Esophagus squamous epithelium (tissue), 5 donors: ENCODE results near the gene DAPK2. TPM values are rescaled to one million over a fixed set of nuclear protein-coding genes. Genes with fewer than 3 reads are reported as not detected.
A peak's percentile ranks its signal among the peaks of the same experiment; 100 is the strongest.

ENCODE experiments used
- DNase-seq: peaks from one replicate; lab custom pipeline; 2025; lab: John Stamatoyannopoulos, UW
- H3K27ac ChIP-seq, 4 donors: fragments of 200-600 bp; sonication (generic); one replicate each; pipeline ENCODE4 v1.5.1; 2016 to 2019; ENCODE audit warnings: mild to moderate bottlenecking in 1 of 4
- H3K27me3 ChIP-seq, 4 donors: fragments of 200-600 bp; sonication (generic); 1 replicate in 3 of 4; 2 replicates in 1 of 4; pipeline versions ENCODE4 v1.5.1 to v1.6.0; 2017 to 2021; ENCODE audit warnings: antibody characterized with exemption in 1 of 4
- H3K36me3 ChIP-seq, 3 donors: fragments of 200-600 bp; sonication (generic); one replicate each; pipeline ENCODE4 v1.5.1; 2016 to 2019
- H3K4me1 ChIP-seq, 3 donors: fragments of 200-600 bp; sonication (generic); one replicate each; pipeline ENCODE4 v1.5.1; 2017 to 2019
- H3K4me3 ChIP-seq, 4 donors: fragments of 200-600 bp; sonication (generic); 1 replicate in 3 of 4; 2 replicates in 1 of 4; pipeline ENCODE4 v1.5.1; 2016 to 2019; ENCODE audit warnings: mild to moderate bottlenecking in 2 of 4, moderate library complexity in 1 of 4
- H3K9me3 ChIP-seq, 3 donors: fragments of 200-600 bp; sonication (generic); one replicate each; pipeline ENCODE4 v1.5.1; 2016 to 2019
- POLR2A ChIP-seq, 4 donors: fragments of 450-650 bp; IDR thresholded peaks; one replicate each; pipeline ENCODE4 v1.6.1; 2017; ENCODE audit warnings: antibody characterized with exemption in 4 of 4, mild to moderate bottlenecking in 4 of 4, moderate library complexity in 3 of 4
- WGBS, 2 donors: methylation state at CpG; one replicate each; pipeline ENCODE4 v1.1.5; 2018; 5-methylcytosine and 5-hydroxymethylcytosine counted together
- intact Hi-C: fragments of 100-400 bp; cut with DNase I; formaldehyde crosslinking; loops from one replicate; pipeline ENCODE4 v1.15.0; 2022
- total RNA-seq, 4 donors: library from RNA; depleted of rRNA; stranded (reverse); fragments of >200 nt; gene quantifications; one replicate each; pipeline ENCODE4 v1.1.0, GENCODE V29; 2016
- TF ChIP-seq, protein P1 (sequence below), 6 experiments: fragments of 450-650 bp in 4 of 6; fragments of 200-600 bp in 2 of 6; sonication (generic) in 2 of 6; IDR thresholded peaks; one replicate each; pipeline ENCODE4 v1.5.1; 2016 to 2019; ENCODE audit warnings: antibody characterized with exemption in 6 of 6, mild to moderate bottlenecking in 4 of 6, moderate library complexity in 4 of 6
- donor health status: DM: yes; HTN: yes; CAD: no.

Gene DAPK2
- total RNA-seq, 4 donors from 2014 or later, result 1.9 to 12.9 (median 9.8) TPM

DNA sequence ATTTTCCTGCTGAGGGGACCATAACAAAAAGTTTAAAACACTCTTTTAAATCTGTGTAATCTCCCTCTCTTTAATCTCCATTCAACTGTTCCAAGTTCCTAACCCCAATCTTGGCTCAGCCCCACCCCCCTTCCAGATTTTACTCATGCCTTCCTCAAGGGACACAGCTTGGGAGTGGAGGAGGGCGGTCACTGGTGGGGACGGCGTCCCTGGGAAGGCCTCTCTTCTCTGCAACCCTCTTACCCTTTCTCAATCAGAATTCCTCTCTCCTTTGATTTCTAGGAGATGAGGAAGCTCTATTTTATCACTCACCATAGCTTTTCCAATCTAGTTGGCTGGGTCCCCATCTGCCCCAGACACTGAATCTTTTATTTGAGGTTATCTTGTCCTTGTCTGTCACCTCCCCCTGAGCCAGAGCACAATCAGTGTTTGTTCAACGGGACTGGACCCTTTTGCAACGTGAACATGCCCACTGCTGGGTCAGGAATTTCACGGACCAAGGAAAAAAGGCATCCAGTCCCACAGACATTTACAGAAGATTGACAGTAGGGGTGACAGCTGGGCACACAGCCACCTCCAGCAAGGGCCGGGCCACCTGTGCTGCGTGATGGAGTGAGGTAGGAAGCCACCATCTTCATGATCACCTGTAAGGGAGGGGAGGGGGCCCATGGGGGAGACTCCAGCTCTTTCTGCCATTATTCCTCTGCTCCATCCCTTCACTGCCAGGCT, 128.5 kb downstream of the DAPK2 start:
- 70 to 85% methylated on average over 6 to 8 of the region's 8 CpGs for WGBS, 2 donors
- no peak for DNase-seq
- Histone ChIP-seq H3K4me3 (no peak overlapping the region), H3K36me3 (no peaks in the 10 kb centered on the region), H3K9me3 (no peaks in the 10 kb centered on the region), H3K4me1 (peaks cover 0 to 7% (median 0%) of the 10 kb centered on the region in 3 donors), H3K27ac (no peak overlapping the region), H3K27me3 (peaks cover 0 to 3% (median 0%) of the 10 kb centered on the region in 4 donors)
- intact Hi-C loops, result no loop called here
- TF ChIP-seq, protein P1, sequence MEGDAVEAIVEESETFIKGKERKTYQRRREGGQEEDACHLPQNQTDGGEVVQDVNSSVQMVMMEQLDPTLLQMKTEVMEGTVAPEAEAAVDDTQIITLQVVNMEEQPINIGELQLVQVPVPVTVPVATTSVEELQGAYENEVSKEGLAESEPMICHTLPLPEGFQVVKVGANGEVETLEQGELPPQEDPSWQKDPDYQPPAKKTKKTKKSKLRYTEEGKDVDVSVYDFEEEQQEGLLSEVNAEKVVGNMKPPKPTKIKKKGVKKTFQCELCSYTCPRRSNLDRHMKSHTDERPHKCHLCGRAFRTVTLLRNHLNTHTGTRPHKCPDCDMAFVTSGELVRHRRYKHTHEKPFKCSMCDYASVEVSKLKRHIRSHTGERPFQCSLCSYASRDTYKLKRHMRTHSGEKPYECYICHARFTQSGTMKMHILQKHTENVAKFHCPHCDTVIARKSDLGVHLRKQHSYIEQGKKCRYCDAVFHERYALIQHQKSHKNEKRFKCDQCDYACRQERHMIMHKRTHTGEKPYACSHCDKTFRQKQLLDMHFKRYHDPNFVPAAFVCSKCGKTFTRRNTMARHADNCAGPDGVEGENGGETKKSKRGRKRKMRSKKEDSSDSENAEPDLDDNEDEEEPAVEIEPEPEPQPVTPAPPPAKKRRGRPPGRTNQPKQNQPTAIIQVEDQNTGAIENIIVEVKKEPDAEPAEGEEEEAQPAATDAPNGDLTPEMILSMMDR (IDR thresholded peaks at IDR 0.05), result no peak
- TF ChIP-seq POLR2A (IDR thresholded peaks at IDR 0.05), result no peak

DNA sequence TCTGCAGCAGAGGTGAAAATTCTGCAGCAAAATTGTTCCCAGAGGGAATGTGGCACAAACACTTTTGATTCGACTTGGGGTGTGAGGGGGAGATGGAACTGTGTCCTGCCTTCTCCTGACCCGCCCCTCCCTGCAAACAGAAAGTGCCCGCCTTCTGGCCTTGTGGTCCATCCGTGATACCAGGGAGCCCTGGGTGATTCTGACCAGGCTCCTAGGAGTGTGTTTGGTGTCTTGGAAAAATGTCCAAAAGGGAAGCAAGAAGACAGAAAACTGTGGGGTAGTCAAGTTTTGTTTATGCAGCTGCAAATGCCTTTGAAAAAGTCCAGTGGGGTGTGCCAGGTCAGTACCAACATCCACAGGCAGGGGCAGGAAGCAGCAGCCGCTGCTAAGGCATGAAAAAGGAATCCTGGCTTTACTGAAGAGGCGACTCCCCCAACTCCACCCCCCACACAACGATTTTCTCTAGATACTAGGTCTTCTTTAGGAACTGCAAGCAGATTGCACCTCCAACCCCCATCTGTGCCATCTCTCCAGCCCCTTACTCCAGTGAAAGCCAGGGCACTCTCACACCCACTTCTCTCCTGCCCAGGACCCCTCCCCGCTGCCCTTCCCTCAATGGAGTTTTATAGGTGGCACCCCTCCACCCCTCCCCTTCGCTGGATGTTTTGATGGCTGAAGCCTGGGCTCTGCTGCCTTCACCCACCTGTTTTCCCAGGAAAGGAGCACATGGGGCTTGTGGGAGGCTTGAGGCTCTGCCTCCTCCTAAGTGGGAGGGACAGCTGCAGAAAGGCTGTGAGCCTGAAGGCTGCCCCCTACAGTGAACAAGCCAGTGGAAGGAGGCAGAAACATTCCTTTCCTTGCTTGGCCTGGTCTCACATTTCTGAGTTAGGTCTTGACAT, 130.2 kb downstream of the DAPK2 start:
- DNase-seq, result no peak
- Histone ChIP-seq H3K27ac (no peak overlapping the region), H3K4me3 (no peak overlapping the region), H3K9me3 (no peaks in the 10 kb centered on the region), H3K27me3 (peaks cover 0 to 3% (median 0%) of the 10 kb centered on the region in 4 donors), H3K36me3 (no peaks in the 10 kb centered on the region), H3K4me1 (peaks cover 0 to 7% (median 0%) of the 10 kb centered on the region in 3 donors)
- intact Hi-C loops, result no loop called here
- WGBS, 2 donors, result 57 to 61% methylated on average over 9 of the region's 9 CpGs
- TF ChIP-seq, protein P1 (IDR thresholded peaks at IDR 0.05), result peak in 4 of 6 experiments; percentile 7 to 27 (median 24)
- no peak for TF ChIP-seq POLR2A (IDR thresholded peaks at IDR 0.05)

DNA sequence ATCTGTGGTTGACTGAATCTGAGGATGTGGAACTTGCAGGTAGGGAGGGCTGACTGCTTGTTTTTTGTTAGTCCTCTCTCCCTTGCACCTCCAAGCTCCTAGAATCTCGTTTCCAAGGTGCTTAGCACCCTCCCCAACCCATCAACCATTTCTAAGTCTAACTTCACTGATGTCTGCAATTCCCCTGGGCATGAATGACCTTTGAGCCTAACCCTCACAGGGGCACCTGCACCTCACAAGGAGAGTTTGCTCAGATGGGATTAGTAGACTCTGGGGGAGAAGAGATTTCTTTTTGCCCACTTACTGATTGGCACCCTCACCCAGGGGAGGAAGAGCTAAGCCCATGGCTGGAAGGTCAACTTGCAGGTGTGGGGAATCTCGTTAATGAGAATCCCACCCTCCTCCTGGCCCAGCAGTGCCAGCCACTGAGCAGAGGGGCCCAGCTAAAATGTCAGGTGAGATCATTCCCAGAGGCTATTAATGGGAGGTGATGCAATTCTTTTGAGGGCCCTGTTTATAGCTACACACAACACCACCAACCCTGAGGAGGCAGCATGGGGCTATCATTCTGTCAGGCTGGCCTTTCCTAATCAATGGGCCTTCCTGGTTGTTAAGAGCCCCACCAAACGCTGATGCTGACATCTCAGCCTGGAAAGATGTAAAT, 130.9 kb downstream of the DAPK2 start:
- no peak overlapping the region for H3K27ac ChIP-seq
- H3K4me3 ChIP-seq, result no peak overlapping the region
- H3K36me3 ChIP-seq, result no peaks in the 10 kb centered on the region
- H3K4me1 ChIP-seq, result peaks cover 0 to 8% (median under 1%) of the 10 kb centered on the region in 3 donors
- 71 to 77% methylated on average over 1 to 2 of the region's 3 CpGs for WGBS, 2 donors
- H3K9me3 ChIP-seq, result no peaks in the 10 kb centered on the region
- no peak for TF ChIP-seq POLR2A (IDR thresholded peaks at IDR 0.05)
- TF ChIP-seq, protein P1 (IDR thresholded peaks at IDR 0.05), result no peak
- H3K27me3 ChIP-seq, result peaks cover 0 to 3% (median 0%) of the 10 kb centered on the region in 4 donors
- no peak for DNase-seq
- intact Hi-C loops, result no loop called here

DNA sequence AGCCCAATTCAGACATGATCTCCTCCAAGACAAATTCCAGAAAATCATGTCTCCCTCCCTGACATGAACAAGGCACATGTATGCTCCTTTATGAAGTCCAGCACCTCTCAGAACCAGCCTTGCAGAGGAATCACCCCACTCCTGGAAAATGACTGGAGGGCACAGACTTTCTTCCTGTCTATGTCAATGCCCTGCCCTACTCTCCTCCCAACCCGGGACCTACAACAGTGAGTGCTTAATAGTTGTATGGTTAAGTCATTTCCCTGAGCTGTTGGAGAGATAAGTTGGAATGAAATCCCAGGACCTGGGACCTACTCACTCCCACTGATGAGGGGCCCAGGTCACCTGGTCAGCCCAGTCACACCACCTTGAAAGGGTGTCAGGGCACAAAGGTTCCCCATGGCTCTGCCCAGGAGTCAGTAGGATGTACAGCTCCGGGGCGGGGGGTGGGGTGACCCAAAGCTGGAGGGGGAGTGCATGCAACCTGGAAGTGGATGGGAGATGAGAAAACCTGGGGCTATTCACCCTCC, 132.4 kb downstream of the DAPK2 start:
- TF ChIP-seq, protein P1 (IDR thresholded peaks at IDR 0.05), result no peak
- TF ChIP-seq POLR2A (IDR thresholded peaks at IDR 0.05), result no peak
- Histone ChIP-seq H3K9me3 (no peaks in the 10 kb centered on the region), H3K36me3 (no peaks in the 10 kb centered on the region), H3K27ac (no peak overlapping the region), H3K4me1 (peaks cover 0 to 23% (median 15%) of the 10 kb centered on the region in 3 donors), H3K27me3 (peaks cover 0 to 3% (median 0%) of the 10 kb centered on the region in 4 donors), H3K4me3 (no peak overlapping the region)
- no peak for DNase-seq
- intact Hi-C loops, result no loop called here
- 56 to 75% methylated on average over 2 of the region's 3 CpGs for WGBS, 2 donors
